NCI-H128 (cell line): ENCODE measurements around the gene REEP5.
"Not testable (repeated sequence)": the region's sequence is repeated elsewhere in the genome, so short reads cannot be mapped to it uniquely, and the experiment has no call there.

ENCODE experiments used
- DNase-seq: peaks from one replicate; lab custom pipeline; 2025; ENCODE audit not compliant: unreplicated experiment; lab: John Stamatoyannopoulos, UW

Gene REEP5

DNA sequence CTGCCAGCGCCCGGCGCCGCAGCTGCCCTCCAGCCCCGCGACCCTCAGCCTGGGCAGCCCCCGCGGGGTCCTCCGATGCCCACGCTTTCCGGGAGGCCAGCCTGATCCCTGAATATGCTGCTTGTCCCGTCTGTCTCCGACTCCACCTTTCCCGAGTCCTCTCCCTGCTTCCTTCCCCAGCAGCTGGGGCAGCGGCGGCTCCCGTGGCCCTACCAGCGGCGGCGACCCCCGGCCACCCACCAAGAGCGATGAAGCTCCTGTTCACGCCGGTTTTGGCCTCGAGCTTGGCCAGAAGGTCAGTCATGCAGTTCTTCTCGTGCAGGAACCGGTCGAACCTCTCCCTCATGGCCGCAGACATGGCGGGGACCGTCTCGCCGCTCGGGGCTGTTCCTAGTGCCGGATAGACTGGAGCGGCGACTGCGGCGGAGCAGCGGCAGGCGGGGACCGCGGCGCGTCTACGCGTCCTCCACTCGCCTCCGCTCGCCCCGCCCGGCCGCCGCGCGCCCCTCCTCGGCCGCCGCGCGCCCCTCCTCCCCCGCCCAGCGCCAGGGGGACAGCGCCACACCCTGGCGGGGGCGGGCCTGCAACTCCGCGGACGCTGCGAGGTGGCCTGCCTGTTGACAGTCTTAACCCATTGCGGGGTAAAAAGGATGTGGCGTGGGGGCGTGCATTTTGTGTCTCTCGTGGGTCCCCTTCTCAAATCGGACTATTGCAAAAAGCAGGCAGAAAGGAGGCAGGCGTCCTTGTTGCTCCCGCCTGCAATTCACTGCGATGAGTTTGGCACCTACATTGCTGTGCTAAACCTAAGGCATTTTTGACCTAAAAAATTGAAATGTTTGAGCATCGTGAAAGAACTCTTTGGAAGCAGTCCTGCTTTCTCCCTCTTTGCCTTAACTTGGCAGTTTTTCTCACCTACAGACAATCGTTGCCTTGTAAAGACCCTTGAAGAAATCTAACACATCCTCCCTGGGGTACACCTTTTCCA, at the start of gene REEP5:
Gene REEP5 (minus strand): TSS at position 395 of the 985 bp plus-strand sequence. CDS start 37 bp downstream, at position 358.
- peak; percentile 43 for DNase-seq

DNA sequence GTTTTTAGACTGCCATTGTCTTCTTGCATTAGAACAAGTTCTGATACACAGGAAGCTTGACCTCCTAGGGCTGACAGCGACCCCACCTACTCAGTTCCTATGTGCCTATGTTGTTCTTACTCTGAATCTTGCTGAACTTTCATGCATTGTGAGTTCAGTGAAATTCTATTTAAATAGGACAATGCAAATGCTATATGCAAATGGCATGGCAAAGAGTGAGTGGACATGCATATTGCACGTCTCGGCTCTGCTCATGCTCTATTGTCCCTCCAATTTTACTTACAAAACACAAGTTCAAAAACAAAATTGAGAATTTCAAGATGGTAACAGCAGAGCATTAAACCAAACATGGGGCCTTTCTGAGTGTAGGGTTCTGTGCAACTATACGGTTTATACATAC, 49.2 kb upstream of the REEP5 start:
- DNase-seq, result no peak

DNA sequence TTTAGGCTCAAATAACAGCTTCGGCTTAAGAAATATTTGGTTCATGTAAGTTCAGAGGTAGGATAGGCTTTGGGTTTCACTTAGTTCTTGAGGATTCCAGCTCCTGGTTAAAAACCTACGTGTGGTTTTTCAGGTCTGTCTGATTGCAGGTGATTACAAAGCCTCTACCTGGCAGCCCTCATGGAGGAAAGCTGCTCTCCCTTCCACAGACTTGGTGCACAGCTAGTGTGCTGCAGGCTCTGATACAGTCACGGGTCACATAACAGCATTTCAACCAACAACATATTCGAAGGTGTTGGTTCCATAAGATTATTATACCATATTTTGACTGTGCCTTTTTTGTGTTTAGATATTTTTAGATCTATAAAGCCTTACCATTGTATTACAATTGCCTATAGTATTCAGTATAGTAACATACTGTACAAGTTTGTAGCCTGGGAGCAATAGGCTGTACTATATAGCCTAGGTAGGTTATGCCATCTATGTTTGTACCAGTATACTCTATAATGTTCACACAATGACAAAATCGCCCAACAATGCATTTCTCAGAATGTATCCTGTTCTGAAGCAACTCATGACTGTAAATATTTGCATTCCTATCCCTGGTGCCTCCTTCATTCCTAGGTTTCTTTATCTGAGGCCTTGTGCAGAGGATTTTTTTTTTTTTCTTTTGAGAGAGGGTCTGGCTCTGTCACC, 46.5 kb upstream of the REEP5 start:
- no peak for DNase-seq

DNA sequence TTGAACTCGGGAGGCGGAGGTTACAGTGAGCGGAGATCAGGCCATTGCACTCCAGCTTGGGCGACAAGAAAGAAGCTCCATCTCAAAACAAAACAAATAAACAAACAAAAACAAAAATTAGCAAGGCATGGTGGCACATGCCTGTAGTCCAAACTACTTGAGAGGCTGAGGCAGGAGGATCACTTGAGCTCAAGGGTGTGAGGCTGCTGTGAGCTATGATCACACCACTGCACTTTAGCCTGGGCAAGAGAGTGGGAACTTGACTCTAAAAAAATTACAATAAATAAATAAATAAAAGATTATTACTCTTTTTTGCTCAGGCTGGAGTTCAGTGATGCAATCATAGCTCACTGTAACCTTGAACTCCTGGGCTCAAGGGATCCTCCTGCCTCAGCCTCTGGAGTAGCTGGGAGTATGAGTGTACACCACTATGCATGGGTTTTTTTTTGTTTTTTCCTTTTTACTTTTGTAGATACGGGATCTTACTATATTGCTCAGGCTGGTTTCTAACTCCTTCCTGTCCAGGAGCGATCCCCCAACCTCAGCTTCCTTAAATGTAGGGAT, 45.6 kb upstream of the REEP5 start:
- no peak for DNase-seq

DNA sequence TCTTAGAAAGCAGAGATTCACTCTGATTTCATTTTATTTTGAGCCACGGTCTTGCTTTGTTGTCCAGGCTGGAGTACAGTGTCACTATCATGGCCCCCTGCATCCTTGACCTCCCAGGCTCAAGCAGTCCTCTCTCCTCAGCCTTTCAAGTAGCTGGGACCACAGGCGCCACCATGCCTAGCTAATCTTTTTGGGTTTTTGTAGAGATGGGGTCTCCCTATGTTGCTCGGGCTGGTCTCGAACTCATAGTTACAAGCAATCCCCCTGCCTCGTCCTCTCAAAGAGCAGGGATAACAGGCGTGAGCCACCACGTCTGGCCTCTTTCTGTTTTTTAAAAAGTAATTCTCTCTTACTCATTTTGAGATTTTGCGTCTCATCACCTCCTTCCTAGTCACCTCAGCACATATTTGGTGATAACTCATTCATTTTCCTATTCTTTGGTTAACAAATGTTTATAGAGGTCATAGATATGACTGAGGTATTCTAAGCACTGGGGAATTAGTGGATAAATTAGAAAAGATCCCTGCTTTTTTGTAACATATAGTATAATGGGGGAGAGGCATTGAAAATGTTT, 43.8 kb upstream of the REEP5 start:
- no peak for DNase-seq

DNA sequence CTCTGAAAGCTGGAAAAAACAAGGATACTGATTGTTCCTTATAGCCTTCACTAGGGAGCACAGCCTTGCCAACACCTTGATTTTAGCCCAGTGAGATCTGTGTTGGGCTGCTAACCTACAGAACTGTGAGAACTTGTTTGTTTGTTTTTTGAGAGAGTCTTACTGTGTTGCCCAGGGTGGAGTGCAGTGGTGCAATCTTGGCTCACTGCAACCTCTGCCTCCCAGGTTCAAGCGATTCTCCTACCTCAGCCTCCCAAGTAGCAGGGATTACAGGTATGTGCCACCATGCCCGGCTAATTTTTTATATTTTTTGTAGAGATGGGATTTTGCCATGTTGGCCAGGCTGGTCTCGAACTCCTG, 41.3 kb upstream of the REEP5 start:
- not testable (repeated sequence) for DNase-seq

DNA sequence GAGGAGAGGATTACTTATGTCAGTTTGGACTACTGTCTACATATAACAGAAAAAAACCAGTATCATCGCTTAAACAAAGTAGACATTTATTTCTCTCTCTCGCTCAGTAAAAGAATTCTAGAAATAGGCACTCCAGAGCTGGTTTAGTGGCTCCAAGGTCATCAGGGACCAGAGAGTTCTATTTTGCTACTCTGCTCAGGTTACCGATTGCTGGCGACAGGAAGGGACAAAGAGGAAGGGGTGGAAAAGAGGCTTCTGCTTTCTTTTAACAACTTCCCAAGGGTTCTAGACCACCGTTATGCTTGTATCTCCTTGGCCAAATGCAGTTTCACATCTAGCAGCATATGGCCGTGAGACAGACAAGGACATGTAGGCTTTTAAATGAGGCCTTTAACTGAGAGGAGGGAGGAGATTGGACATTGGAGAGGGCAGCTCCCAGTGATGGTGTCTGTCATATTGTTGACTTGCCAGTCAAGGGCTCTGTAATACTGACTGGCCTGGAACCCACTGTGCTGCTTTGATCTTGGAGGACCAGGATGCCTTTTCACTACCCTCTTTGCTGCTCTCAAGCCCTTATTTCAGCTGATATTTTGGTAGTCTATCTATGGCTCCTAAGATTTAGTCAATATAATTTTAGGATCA, 39.0 kb upstream of the REEP5 start:
- no peak for DNase-seq

DNA sequence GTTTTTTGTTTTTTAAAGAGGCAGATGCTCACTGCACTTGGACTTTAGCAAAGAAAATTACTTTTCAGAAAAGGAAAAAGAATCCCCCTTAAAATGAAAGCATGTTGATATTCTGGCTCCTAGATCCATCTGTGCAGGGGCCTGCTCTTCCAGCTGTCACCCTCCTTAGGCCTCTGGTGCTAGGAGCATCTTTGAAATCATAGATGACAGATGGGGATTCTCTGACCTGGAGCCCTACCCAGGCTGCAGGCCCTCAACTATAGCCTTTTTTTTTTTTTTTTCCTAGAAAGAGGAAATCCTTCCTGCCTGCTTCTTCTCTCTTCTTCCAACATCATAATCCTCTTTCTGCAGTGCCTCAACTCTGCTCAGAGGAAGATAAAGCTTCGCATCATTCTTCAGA, 38.3 kb upstream of the REEP5 start:
- no peak for DNase-seq

DNA sequence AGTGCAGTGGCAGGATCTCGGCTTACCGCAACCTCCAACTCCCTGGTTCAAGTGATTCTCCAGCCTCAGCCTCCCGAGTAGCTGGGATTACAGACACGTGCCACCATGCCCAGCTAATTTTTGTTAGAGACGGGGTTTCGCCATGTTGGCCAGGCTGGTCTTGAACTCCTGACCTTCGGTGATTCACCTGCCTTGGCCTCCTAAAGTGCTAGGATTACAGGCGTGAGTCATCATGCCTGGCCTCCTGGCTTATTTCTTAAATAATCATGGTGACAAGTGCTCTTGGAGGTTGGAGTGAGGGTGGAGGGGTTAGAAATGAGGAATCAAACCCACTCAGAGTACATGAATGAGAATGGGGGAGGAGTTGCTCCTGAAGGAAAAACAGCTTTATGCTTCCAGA, 37.8 kb upstream of the REEP5 start:
- not testable (repeated sequence) for DNase-seq

DNA sequence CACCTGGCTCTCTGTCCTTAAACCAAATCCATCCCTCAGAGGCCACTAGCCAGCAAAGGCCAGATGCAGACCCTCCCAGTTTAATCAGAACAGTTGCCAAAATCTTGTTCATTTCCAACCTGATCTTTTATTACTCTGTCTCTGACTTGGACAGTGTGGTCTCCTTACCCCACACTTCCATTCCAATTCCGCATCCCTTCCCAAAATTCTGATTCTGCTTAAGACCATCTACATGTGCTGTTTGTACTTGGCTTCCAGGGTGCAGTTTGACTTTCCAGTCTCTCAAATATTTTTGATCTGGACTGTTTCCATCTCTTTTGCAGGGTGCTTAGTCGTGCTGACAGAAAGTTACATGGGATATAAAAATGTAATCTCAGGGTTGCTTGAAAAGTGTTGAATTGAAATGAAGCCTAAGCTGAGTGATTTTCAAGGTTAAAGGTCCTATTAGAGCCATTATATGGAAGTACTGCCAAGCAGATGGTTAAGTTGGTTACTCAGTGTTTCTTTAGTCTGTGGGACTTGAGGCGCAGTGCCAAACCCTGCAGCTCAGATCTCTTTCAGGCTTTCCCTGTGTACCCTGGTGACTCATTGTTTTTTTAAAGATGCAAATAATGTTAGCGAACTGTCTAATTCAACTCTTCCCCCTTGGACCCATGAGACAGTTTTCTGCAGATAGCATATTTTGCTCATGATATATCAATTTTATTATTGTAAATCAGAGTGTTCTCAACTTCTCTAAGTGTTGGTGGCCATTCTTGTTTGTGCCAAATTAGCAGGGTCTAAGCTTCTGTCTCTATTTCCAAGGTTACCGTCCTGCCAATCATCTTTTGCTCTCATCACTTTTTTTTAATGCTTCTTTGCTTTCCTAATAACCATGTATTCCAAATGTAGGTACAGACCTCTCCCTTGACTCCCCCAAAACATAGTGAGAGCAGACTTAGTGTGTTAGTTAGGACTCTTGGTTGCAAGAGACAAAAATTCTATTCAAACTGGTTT, 36.4 kb upstream of the REEP5 start:
- no peak for DNase-seq

DNA sequence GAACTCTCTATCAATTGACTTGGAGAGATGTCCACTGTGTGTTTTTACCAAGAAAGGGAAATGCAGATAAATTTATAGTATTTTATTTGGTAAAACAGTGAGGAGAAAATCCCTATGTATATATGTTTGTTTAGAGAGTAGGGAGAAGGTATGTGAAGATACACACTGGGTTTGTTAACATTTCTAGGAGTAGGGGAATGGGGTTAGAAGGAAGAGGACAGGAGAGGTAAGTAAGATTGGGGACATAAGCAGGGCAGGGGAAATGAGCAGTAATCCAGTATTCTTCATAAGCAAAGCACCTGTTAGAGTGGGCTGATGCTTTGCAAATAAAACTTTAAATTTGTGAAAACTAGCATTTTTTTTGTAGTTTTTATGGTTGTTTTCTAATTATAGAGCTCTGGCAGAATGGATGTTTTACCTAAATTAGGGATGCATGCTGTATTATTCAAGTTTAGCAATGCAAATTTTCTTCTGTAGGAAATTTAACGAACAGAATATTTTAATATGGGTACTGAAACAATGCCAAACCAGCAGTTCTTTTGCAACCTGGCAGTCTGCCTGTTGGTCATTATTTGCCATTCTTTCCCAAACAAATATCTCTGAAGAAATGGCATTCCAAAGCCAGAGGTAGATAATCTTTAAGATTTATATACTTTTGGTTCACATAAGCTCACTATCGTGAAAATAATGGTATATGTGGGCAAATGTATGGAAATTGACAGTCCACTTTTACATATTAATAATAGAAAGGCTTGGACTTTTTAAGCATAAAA, 35.2 kb upstream of the REEP5 start:
- DNase-seq, result no peak

DNA sequence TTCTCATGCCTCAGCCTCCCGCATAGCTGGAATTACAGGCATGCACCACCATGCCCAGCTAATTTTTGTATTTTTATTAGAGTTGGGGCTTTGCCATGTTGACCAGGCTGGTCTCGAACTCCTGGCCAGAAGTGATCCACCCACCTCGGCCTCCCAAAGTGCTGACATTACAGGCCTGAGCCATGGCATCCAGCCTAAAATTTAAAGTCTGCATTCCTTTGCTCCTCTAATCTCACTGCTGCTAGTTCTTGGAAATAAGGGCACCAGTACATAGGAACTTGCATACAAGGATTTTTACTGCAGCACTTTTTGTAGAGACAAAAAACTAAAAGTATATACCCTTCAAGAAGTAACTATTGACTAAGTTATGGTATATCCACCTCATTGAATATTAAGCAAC, 34.6 kb upstream of the REEP5 start:
- no peak for DNase-seq

DNA sequence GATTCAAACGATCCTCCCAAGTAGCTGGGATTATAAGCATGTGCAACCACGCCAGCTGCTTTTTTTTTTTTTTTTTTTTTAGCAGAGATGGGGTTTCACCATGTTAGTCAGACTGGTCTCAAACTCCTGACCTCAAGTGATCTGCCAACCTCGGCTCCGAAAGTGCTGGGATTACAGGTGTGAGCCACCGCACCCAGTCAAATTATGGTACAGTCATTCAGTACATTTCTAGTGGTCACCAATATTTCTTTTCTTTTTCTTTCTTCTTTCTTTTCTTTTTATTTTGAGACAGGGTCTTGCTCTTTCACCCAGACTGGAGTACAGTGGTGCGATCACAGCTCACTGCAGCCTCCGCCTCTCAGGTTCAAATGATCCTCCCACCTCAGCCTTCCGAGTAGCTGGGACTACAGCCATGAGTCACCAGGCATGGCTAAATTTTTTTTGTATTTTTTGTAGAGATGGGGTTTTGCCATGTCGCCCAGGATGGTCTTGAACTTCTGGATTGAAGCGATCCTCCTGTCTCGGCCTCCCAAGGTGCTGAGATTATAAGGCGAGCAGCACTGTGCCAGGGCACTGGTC, 29.2 kb upstream of the REEP5 start:
- DNase-seq, result no peak

DNA sequence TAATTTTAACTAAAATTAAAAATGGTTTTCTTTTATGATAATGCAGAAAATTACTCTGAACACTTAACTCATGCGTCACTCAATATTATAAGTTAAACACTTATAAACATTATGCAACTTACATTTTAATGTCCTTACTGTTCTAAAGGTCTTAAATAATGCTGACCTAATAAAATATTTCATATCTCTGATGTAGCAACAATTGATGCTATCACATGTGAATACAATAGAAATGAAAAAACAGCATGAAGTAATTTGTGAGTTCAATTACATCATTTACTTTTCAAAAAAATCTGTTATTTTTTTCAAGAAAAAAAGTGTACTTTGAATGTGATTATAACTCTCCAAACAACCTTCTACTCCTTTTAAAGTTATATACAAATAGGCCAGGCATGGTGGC, 26.4 kb upstream of the REEP5 start:
- DNase-seq, result no peak

DNA sequence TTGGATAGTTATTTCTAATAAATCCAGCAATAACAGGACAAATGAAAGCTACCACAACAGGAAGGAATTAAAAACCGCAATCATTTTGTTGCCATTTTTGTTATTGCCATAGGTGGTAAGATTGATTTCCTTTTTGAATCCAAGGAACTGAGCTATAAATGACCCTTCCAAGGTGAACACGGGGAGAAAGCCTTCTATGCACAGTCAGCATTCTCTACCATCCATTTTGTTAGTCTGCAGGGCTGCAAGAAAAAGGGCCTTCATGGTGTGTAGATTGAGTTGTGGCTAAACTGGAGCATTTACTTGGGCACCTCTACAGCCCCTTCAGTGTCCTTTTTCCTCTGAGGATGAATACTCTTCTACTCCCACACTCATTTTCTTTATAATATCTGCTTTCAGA, 18.6 kb upstream of the REEP5 start:
- DNase-seq, result no peak

DNA sequence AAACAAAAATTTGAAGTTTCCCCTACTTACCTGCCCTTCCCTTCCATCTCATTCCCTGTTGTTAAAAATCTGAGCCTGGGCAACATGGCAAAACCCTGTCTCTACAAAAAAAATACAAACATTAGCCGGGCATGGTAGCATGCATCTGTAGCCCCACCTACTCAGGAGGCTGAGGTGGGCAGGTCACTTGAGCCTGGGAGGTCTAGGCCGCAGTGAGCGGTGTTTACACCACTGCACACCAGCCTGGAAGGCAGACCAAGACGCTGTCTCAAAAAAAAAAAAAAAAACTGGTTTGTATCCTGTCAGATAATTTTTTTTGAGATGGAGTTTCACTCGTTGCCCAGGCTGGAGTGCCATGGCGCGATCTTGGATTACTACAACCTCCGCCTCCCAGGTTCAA, 16.3 kb upstream of the REEP5 start:
- DNase-seq, result no peak

DNA sequence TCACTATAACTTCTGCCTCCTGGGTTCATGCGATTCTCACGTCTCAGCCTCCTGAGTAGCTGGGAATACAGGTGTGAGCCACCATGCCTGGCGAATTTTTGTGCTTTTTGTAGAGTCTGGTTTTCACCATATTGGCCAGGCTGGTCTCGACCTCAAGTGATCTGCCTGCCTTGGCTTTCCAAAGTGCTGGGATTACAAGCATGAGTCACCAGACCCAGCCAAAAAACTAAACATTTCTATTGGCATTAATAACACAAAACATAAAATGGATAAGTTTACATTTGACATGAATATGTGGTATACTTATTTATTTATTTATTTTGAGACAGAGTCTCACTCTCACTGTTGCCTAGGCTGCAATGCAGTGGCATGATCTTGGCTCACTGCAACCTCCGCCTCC, 13.6 kb upstream of the REEP5 start:
- DNase-seq, result no peak

DNA sequence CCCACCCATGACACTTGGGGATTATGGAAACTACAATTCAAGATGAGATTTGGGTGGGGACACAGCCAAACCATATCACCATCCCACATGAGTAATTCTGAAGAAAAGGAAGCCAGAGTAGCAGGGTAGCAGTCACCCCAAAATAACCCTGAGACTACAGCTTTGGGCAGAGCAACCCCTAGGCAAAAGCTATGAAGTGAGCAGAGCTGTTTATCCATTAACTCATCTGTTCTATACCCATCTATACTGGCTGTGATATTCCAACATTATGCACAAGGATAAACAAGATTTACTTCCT, 12.3 kb upstream of the REEP5 start:
- no peak for DNase-seq
